Muscle of arm (tissue), 12 donors: ENCODE data around the gene AFAP1. TPM values are rescaled to one million over a fixed set of nuclear protein-coding genes. Genes with fewer than 3 reads are reported as not detected.

Source experiments
- DNase-seq: peaks from one replicate; pipeline ENCODE4 v3.0.0-alpha.2; 2013
- polyA plus RNA-seq, 12 donors: library from polyadenylated mRNA; unstranded; fragments of 120-200 nt; gene quantifications; one replicate each; pipeline ENCODE4 v1.2.1, GENCODE V29; 2013; ENCODE audit not compliant: insufficient read length in 12 of 12

Gene AFAP1
- polyA plus RNA-seq, 12 donors, result 27.8 to 46.1 (median 33.4) TPM; not detected in 1

GRCh38 chr4:7760228-7760627 is 179.4 kb downstream of the AFAP1 start:
- DNase-seq, result no peak

- no peak for DNase-seq
Observed at GRCh38 chr4:7759635-7760034, 180.0 kb downstream of the AFAP1 start.

GRCh38 chr4:7759216-7759615 is 180.4 kb downstream of the AFAP1 start:
- DNase-seq, result no peak

- DNase-seq, result no peak
Observed at GRCh38 chr4:7758476-7758875, 181.2 kb downstream of the AFAP1 start.

- no peak for DNase-seq
Observed at GRCh38 chr4:7757501-7758471, 181.9 kb downstream of the AFAP1 start.

GRCh38 chr4:7756561-7757355 is 182.9 kb downstream of the AFAP1 start:
- no peak for DNase-seq

GRCh38 chr4:7756071-7756470 is 183.6 kb downstream of the AFAP1 start:
- no peak for DNase-seq

- DNase-seq, result no peak
Observed at GRCh38 chr4:7755561-7755960, 184.1 kb downstream of the AFAP1 start.

GRCh38 chr4:7754565-7755262 is 184.9 kb downstream of the AFAP1 start:
- DNase-seq, result no peak

GRCh38 chr4:7753931-7754465 is 185.7 kb downstream of the AFAP1 start:
- no peak for DNase-seq

- no peak for DNase-seq
Observed at GRCh38 chr4:7753271-7753670, 186.4 kb downstream of the AFAP1 start.

- DNase-seq, result no peak
Observed at GRCh38 chr4:7752649-7753048, 187.0 kb downstream of the AFAP1 start.

GRCh38 chr4:7750972-7751371 is 188.7 kb downstream of the AFAP1 start:
- no peak for DNase-seq

- no peak for DNase-seq
Observed at GRCh38 chr4:7750523-7750922, 189.1 kb downstream of the AFAP1 start.

- DNase-seq, result no peak
Observed at GRCh38 chr4:7747566-7747965, 192.1 kb downstream of the AFAP1 start.

GRCh38 chr4:7747062-7747385 is 192.6 kb downstream of the AFAP1 start:
- DNase-seq, result no peak

- DNase-seq, result no peak
Observed at GRCh38 chr4:7746351-7747061, 193.2 kb downstream of the AFAP1 start.

- no peak for DNase-seq
Observed at GRCh38 chr4:7745301-7745885, 194.3 kb downstream of the AFAP1 start.

- no peak for DNase-seq
Observed at GRCh38 chr4:7744142-7744804, 195.4 kb downstream of the AFAP1 start.

GRCh38 chr4:7742807-7743280 is 196.8 kb downstream of the AFAP1 start:
- DNase-seq, result no peak
